Parathyroid adenoma (tissue), 2 donors: ENCODE data around the gene HMGN2.
"Not testable (repeated sequence)": the region's sequence is repeated elsewhere in the genome, so short reads cannot be mapped to it uniquely, and the experiment has no call there.

ENCODE experiments used
- H2AFZ ChIP-seq: fragments of 300-600 bp; sonication (generic); one replicate; pipeline ENCODE4 v1.7.0; 2017; ENCODE audit warnings: antibody characterized with exemption, mild to moderate bottlenecking
- H3K27ac ChIP-seq: fragments of 300-600 bp; sonication (generic); one replicate; pipeline ENCODE4 v1.7.0; 2017
- H3K27me3 ChIP-seq: fragments of 300-600 bp; sonication (generic); one replicate; pipeline ENCODE4 v1.7.0; 2017; ENCODE audit warnings: low read length; ENCODE audit not compliant: control insufficient read depth, insufficient read depth
- H3K36me3 ChIP-seq: fragments of 300-600 bp; sonication (generic); one replicate; pipeline ENCODE4 v1.7.0; 2017; ENCODE audit warnings: low read length; ENCODE audit not compliant: control insufficient read depth, insufficient read depth
- H3K4me1 ChIP-seq: fragments of 300-600 bp; sonication (generic); one replicate; pipeline ENCODE4 v1.7.0; 2017; ENCODE audit warnings: control low read depth
- H3K4me2 ChIP-seq: fragments of 300-600 bp; sonication (generic); one replicate; pipeline ENCODE4 v1.7.0; 2017; ENCODE audit warnings: low read length
- H3K4me3 ChIP-seq: fragments of 300-600 bp; sonication (generic); one replicate; pipeline ENCODE4 v1.7.0; 2017; ENCODE audit warnings: low read depth, low read length
- H3K79me2 ChIP-seq: fragments of 300-600 bp; sonication (generic); one replicate; pipeline ENCODE4 v1.7.0; 2017; ENCODE audit warnings: control low read depth
- H3K9ac ChIP-seq: fragments of 300-600 bp; sonication (generic); one replicate; pipeline ENCODE4 v1.7.0; 2017; ENCODE audit warnings: mild to moderate bottlenecking
- H3K9me3 ChIP-seq: fragments of 300-600 bp; sonication (generic); one replicate; pipeline ENCODE4 v1.7.0; 2017; ENCODE audit warnings: low read length; ENCODE audit not compliant: control insufficient read depth
- CTCF ChIP-seq: fragments of 300-600 bp; sonication (generic); IDR thresholded peaks from one replicate; pipeline ENCODE4 v1.7.0; 2017; ENCODE audit warnings: antibody characterized with exemption, mild to moderate bottlenecking
- donor health status: primary hyperparathyroidism.

Gene HMGN2

DNA sequence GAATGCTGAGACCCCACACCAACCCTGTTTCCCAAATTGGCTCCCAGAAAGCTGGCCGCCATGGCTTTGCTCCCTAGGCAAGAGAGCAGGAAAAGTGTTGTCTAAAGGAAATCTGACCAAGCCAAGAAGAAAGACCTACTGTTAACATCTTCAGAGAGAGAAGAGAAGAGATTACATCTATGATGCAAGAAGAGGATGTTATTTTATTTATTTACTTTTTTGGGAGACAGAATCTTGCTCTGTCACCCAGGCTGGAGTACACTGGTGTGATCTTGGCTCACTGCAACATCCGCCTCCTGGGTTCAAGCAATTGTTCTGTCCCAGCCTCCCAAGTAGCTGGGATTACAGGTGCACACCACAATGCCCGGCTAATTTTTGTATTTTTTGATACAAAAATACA, 21.7 kb downstream of the HMGN2 start:
- H3K79me2 ChIP-seq, result no peaks in the 10 kb centered on the region
- no peak overlapping the region for H3K4me2 ChIP-seq
- no peak overlapping the region for H3K9ac ChIP-seq
- no peaks in the 10 kb centered on the region for H3K9me3 ChIP-seq
- no peaks in the 10 kb centered on the region for H3K4me1 ChIP-seq
- H3K4me3 ChIP-seq, result no peak overlapping the region
- H3K27ac ChIP-seq, result no peak overlapping the region
- H3K27me3 ChIP-seq, result no peaks in the 10 kb centered on the region
- H3K36me3 ChIP-seq, result no peaks in the 10 kb centered on the region
- no peak for TF ChIP-seq CTCF
- H2AFZ ChIP-seq, result no peak overlapping the region

- no peaks in the 10 kb centered on the region for H3K36me3 ChIP-seq
- no peak overlapping the region for H3K9ac ChIP-seq
- H3K4me3 ChIP-seq, result no peak overlapping the region
- no peak for TF ChIP-seq CTCF
- no peaks in the 10 kb centered on the region for H3K79me2 ChIP-seq
- no peak overlapping the region for H3K4me2 ChIP-seq
- H3K27ac ChIP-seq, result no peak overlapping the region
- H3K27me3 ChIP-seq, result no peaks in the 10 kb centered on the region
- no peaks in the 10 kb centered on the region for H3K4me1 ChIP-seq
- H2AFZ ChIP-seq, result no peak overlapping the region
- no peaks in the 10 kb centered on the region for H3K9me3 ChIP-seq
These were observed 24.6 kb downstream of the HMGN2 start for GRCh38 chr1:26496861-26497260.

- no peak overlapping the region for H3K9ac ChIP-seq
- TF ChIP-seq CTCF, result no peak
- H3K4me2 ChIP-seq, result no peak overlapping the region
- H3K4me1 ChIP-seq, result no peaks in the 10 kb centered on the region
- H3K79me2 ChIP-seq, result no peaks in the 10 kb centered on the region
- H2AFZ ChIP-seq, result no peak overlapping the region
- H3K27ac ChIP-seq, result no peak overlapping the region
- no peaks in the 10 kb centered on the region for H3K27me3 ChIP-seq
- H3K4me3 ChIP-seq, result no peak overlapping the region
- H3K9me3 ChIP-seq, result no peaks in the 10 kb centered on the region
- no peaks in the 10 kb centered on the region for H3K36me3 ChIP-seq
These were observed 26.7 kb downstream of the HMGN2 start for GRCh38 chr1:26498894-26499293.

GRCh38 chr1:26500488-26501175, 28.4 kb downstream of the HMGN2 start:
- Histone ChIP-seq H3K9me3 (no peaks in the 10 kb centered on the region), H3K4me2 (peak overlapping the region; percentile 98), H3K4me3 (peak overlapping the region; percentile 76), H3K27ac (peak overlapping the region; percentile 87), H3K4me1 (no peaks in the 10 kb centered on the region), H3K79me2 (no peaks in the 10 kb centered on the region), H3K36me3 (no peaks in the 10 kb centered on the region), H2AFZ (peak overlapping the region; percentile 93), H3K9ac (peak overlapping the region; percentile 53), H3K27me3 (no peaks in the 10 kb centered on the region)
- TF ChIP-seq CTCF, result no peak

DNA sequence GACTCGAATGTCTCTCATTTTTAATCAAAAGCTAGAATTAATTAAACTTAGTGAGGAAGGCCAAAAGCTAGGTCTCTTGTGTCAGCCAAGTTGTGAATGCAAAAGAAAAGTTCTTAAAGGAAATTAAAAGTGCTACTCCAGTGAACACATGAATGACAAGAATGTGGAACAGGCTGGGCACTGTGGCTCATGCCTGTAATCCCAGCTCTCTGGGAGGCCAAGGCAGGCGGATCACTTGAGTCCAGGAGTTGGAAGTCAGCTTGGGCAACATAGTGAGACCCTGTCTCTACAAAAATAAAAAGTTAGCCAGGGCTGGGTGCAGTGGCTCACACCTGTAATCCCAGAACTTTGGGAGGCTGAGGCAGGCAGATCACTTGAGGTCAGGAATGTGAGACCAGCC, 38.5 kb downstream of the HMGN2 start:
- not testable (repeated sequence) for H3K79me2 ChIP-seq, H3K27me3 ChIP-seq, H3K9ac ChIP-seq, H3K9me3 ChIP-seq, H3K4me3 ChIP-seq, H3K27ac ChIP-seq, H3K36me3 ChIP-seq, H3K4me2 ChIP-seq, H3K4me1 ChIP-seq, H2AFZ ChIP-seq

GRCh38 chr1:26515836-26516235, 43.6 kb downstream of the HMGN2 start:
- H3K9me3 ChIP-seq, H3K4me1 ChIP-seq, H3K36me3 ChIP-seq, H3K27ac ChIP-seq, H3K79me2 ChIP-seq, H3K4me2 ChIP-seq, H3K27me3 ChIP-seq, H3K9ac ChIP-seq, H3K4me3 ChIP-seq, H2AFZ ChIP-seq: not testable (repeated sequence)
